ENCODE results near the gene HMGCL.
A peak's percentile ranks its signal among the peaks of the same experiment; 100 is the strongest.

Gene HMGCL

GRCh38 chr1:23777979-23778814 is 47.0 kb downstream of the HMGCL start, which contains the start of gene PITHD1 (continued):
- TF ChIP-seq ZNF311 (tag by site-specific recombination; IDR thresholded peaks at IDR 0.05; ENCODE audit: borderline replicate concordance) = no peak
- TF ChIP-seq ZNF223 (tag by site-specific recombination; IDR thresholded peaks at IDR 0.05) = no peak
- no peak for TF ChIP-seq OVOL3 (tag by site-specific recombination; IDR thresholded peaks at IDR 0.05)
- no peak for TF ChIP-seq MYNN (tag by site-specific recombination; IDR thresholded peaks at IDR 0.05; ENCODE audit: borderline replicate concordance)
- TF ChIP-seq ZNF146 (tag by site-specific recombination; IDR thresholded peaks at IDR 0.05) = no peak
- no peak for TF ChIP-seq OSR2 (tag by site-specific recombination; IDR thresholded peaks at IDR 0.05)
- peak; percentile 82 for TF ChIP-seq ZNF660 (tag by site-specific recombination; IDR thresholded peaks at IDR 0.05)
- peak; percentile 51; the same call in 1 of the 2 replicates for TF ChIP-seq TRIM28 (IDR thresholded peaks at IDR 0.05; ENCODE audit: borderline replicate concordance, low read length)
- TF ChIP-seq ZNF707 (tag by site-specific recombination; IDR thresholded peaks at IDR 0.05) = no peak
- no peak for TF ChIP-seq ZNF610 (tag by site-specific recombination; IDR thresholded peaks at IDR 0.05; ENCODE audit: borderline replicate concordance)
- TF ChIP-seq ZNF549 (tag by site-specific recombination; IDR thresholded peaks at IDR 0.05) = no peak
- TF ChIP-seq ZIC2 (tag by site-specific recombination; IDR thresholded peaks at IDR 0.05) = no peak
- no peak for TF ChIP-seq ZNF510 (tag by site-specific recombination; IDR thresholded peaks at IDR 0.05; ENCODE audit: insufficient replicate concordance)
- no peak for TF ChIP-seq ZNF121 (tag by site-specific recombination; IDR thresholded peaks at IDR 0.05)
- TF ChIP-seq ZNF558 (tag by site-specific recombination; IDR thresholded peaks at IDR 0.05) = no peak
- peak; percentile 55; the same call in 1 of the 2 replicates for TF ChIP-seq ZBTB11 (tag by site-specific recombination; conservative IDR thresholded peaks at IDR 0.05; ENCODE audit: low read depth)
- TF ChIP-seq ZNF654 (tag by site-specific recombination; IDR thresholded peaks at IDR 0.05; ENCODE audit: low read depth) = no peak
- peak; percentile 70 for TF ChIP-seq ZBTB20 (tag by site-specific recombination; IDR thresholded peaks at IDR 0.05)
- TF ChIP-seq ZNF830 (tag by site-specific recombination; IDR thresholded peaks at IDR 0.05; ENCODE audit: low read depth) = no peak
- no peak for TF ChIP-seq ZNF48 (tag by site-specific recombination; IDR thresholded peaks at IDR 0.05)
- TF ChIP-seq ZNF677 (tag by site-specific recombination; IDR thresholded peaks at IDR 0.05) = no peak
- TF ChIP-seq PRDM6 (tag by site-specific recombination; IDR thresholded peaks at IDR 0.05) = no peak
- TF ChIP-seq TCF7L2 (IDR thresholded peaks at IDR 0.05; ENCODE audit: borderline replicate concordance, low read depth, low read length) = no peak
- no peak for TF ChIP-seq ZSCAN16 (tag by site-specific recombination; IDR thresholded peaks at IDR 0.05)
- TF ChIP-seq ZNF24 (tag by site-specific recombination; IDR thresholded peaks at IDR 0.05) = no peak
- TF ChIP-seq ZNF391 (tag by site-specific recombination; IDR thresholded peaks at IDR 0.05; ENCODE audit: borderline replicate concordance, low read depth) = no peak
- TF ChIP-seq ZBTB10 (tag by site-specific recombination; IDR thresholded peaks at IDR 0.05) = no peak
- no peak for TF ChIP-seq ZNF544 (tag by site-specific recombination; IDR thresholded peaks at IDR 0.05)
- no peak for TF ChIP-seq ZNF248 (tag by site-specific recombination; IDR thresholded peaks at IDR 0.05)
- no peak for TF ChIP-seq ZNF639 (tag by site-specific recombination; IDR thresholded peaks at IDR 0.05)
- TF ChIP-seq ZNF423 (tag by site-specific recombination; IDR thresholded peaks at IDR 0.05) = no peak
- TF ChIP-seq ZFP41 (tag by site-specific recombination; IDR thresholded peaks at IDR 0.05; ENCODE audit: borderline replicate concordance) = no peak

All from HEK293 (cell line).